HG03280 (cell line): ENCODE measurements around the gene SPTLC1.

Experiments used
- ATAC-seq: cut with Tn5 transposase; IDR thresholded peaks from one replicate; pipeline ENCODE4 v1.9.1; 2021; ENCODE audit warnings: mild to moderate bottlenecking, moderate library complexity; ENCODE audit not compliant: unreplicated experiment

Gene SPTLC1

GRCh38 chr9:92100237-92100911 is 14.8 kb downstream of the SPTLC1 start:
- no peak for ATAC-seq

DNA sequence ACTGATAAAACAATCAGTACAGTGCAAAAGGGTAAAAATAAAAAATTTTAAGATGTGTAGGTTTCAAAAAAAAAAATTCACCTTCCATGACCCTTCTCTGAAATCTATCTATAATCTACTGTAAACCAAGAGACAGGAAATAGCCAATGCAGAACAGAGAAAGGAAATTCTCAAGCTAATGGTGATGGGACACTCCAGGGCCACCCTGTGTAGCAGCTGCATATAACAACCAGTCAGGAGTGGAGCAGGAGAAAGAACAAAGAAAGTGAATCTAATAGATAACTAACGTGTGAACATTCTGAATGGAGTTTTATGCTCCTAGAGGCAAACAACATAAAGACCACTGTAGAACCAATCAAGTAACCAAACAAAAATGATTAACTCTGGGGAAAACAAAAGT is 16.6 kb downstream of the SPTLC1 start:
- ATAC-seq = no peak

DNA sequence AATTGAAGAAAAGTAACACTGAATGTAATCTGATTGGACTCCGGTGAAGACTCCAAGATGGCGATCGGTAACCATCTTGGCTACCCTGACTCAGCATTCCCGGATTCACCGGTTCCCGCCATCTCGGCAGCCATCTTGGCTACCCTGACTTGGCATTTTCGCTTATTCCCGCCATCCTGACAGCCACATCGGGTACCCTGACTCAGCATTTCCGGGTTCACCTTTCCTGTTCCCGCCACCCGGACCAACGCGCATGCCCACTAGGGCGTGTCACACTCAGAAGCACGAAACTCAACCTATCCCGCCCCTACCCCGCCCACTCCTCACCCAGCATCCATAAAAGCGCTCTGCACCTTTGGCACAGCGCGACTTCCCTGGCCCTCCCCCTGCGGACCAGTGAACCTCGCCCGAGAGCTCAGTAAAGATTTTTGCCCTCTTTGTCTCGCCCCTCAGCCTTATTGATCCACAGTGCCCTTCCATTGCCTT is 17.2 kb downstream of the SPTLC1 start:
- ATAC-seq = no peak

DNA sequence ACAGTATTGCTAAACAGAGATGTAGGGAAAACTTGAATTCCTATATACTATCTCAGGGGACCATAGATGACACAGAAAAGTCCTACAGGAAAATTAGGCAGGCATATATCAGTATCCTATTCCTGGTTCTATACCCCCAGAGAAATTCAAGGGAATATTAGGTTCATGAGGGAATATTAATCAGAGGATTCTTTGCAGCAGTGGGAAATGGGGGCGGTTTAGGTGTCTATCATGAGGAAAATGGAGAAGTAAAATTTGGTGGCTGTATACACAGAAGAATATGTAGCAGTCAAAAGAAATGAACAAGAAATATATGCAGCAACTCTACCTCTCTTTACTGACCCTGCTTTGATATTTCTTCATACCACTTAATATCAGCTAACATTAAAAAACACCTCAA is 20.0 kb downstream of the SPTLC1 start:
- ATAC-seq = no peak

DNA sequence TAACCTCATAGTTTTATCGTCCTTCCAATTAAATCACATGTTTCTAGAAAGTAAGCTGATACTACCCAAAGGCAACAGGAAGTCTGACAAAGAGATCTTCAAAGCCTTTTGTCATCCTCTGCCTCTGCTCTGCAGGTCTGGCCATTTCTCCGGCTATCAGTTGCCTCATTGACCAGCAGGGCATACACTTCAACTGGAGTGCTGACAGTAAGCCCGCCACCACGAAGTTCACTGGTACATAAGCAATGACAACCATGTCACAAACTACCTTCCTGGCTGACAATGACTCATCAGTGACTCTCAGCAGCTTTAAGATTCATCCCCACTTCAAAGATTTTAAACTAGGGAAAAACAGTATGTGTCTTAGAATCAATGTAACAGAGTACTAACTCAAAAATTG is 20.6 kb downstream of the SPTLC1 start:
- ATAC-seq = no peak

DNA sequence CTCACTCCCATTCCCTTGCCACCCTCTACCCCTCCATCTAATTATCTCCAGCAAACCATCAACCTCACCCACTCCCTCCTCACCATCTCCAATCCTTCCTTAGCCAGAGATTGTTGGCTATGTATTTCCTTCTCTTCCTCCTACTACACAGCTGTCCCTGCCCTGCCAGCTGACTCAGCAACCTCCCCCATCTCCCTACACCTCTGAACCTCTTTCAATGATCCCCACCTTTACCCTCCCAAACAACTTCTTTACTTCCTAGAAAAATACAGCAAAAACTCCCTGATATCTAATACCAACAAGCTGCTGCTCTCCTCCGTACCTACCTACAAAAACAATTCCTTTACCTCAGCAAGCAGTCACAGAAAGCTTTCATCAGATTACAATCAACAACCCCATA is 37.3 kb downstream of the SPTLC1 start:
- ATAC-seq = no peak

GRCh38 chr9:92071634-92072033 is 43.6 kb downstream of the SPTLC1 start:
- ATAC-seq = no peak

- ATAC-seq = no peak
These were observed 49.0 kb downstream of the SPTLC1 start for GRCh38 chr9:92066168-92066567.

DNA sequence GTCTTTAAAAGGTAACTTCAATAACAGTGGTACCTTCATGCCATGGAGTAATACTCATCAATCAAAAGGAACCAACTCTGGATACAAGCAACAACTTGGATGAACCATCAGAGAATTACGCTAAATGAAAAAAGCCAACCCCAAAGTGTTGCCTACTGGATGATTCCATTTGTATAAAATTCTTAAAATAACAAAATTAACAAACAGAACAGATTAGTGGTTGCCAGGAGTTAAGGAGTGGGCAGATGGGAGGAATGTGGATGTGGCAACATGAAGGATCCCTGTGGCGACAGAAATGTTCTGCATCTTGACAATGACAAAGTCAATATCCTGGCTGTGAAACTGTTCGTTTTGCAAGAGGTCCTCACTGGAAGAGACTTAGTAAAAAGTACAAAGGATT is 50.5 kb downstream of the SPTLC1 start:
- ATAC-seq = no peak

DNA sequence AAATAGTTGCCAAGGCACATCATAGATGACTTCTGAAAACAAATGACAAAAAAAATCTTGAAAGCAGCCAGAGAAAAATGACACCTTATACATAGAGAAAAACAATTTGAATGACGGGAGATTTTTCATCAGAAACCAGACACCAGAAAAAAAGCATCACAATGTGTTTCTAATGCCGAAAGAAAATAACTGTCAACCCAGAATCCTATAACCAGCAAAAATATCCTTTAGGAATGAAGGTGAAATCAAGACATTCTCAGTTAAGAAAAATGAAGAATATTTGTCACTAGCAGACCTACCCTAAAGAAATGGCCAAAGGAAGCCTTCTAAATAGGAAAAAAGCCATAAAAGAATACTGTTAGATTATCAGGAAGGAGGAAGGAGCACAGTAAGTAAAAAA is 54.0 kb downstream of the SPTLC1 start:
- no peak for ATAC-seq

DNA sequence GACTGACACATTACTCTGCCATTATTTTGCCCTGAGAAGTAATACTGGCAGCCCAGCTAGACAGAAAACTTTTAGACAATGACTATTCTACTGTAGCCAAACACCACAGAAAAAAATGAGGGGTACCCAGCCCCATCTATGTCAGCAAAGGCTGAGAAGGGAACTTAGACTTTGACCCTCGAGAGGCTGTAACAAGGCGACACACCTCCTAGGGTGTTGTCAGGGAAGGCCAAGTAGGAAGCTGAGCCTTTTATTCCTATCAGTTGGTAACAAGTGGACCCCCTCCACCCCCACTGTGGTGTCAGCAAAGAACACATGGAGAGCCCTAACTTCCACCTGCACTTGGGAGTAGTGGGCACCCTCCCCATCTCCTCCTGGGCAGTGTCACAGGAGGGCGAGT is 55.6 kb downstream of the SPTLC1 start:
- no peak for ATAC-seq

- ATAC-seq = no peak
These were observed 56.3 kb downstream of the SPTLC1 start for GRCh38 chr9:92058723-92059444.

DNA sequence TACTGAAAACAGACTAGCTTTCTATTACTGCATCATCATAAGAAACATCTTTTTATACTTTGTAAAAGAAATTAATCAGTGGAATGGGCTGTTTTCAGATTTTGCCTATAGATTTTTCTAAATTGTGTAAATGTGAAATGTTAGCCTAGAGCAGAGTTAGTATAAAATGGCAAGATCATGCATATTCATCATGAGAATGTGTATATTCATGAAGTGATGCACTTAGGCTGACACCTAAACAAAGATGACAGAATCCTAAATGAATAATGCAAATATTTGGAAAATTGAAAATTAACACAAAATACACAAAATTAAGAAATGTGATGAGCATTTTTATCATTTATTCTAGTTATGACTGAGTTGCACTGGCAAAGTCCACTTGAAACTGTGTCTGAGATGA is 57.2 kb downstream of the SPTLC1 start:
- ATAC-seq = no peak

DNA sequence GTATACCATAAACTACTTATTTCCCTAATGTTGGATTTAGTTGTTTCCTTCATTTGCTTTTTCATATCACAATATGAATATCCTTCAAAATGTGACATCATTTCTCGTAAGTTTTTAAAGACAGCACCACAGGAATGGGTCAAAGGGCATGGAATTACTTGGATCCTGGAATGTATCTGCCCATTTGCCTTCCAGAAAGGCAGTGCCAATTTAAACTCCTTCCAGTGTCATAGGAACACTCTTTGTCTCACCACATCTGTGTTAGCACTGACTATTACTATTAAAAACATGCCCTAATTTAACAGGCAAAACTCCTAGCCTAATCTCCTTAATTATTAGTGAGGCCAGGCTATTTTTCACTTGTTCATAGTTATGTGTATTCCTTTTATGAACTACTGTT is 58.0 kb downstream of the SPTLC1 start:
- ATAC-seq = no peak

DNA sequence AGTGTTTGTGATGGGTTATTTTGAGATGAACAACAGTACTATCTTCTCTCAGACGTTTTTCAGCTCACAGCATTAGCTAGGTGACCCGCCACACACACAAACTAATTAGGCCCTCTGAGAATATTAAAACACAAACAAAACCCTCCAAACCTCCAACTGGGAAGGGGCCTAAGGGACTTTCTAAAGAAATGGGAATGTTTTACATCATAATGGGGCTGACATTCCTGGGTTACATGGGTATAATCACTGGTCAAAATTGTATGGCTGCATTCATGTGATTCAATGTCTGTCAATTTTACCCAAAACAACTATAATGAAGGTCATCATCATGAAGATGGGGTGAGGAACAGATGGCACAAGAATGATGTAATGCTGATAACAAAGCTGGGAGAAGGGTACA is 59.6 kb downstream of the SPTLC1 start:
- no peak for ATAC-seq

GRCh38 chr9:92048924-92049625 is 66.1 kb downstream of the SPTLC1 start:
- no peak for ATAC-seq

- no peak for ATAC-seq
These were observed 67.7 kb downstream of the SPTLC1 start for GRCh38 chr9:92047500-92047899.

DNA sequence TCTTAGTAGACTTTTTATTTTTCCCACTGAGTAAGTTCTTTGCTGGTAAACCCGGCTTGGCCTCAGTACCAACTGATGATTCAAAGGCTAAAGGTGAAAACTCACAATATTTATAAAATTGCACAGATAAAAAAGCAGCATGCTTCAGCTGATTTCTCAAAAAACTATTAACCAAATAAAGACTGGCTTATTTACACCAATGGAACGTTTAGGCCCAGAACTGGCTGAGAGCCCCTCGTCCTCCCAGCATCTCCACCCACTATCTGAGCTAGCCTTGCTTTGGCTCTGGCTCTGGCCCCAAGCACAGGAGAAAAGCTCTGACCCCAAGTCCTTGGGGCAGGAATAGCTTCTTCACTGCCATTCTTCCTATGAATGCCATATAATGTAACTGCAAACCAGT is 68.5 kb downstream of the SPTLC1 start:
- ATAC-seq = no peak

DNA sequence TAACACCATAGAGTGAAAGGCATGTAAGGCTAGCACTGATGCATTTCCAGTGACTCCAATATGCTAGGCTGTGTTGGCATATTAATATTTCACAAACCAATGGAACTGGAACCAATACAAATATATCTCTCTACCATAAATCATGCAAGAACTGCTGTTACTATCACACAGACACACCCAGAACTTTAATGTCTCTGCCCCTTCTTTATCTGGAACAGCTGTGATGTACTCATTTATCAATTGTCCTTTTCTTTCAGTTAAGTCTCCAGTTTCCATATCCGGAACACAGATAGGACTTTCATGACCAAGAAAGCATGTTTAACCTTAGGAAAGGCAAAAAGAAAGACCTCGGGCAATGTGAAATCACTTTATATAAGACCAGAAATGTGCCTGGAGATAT is 70.3 kb downstream of the SPTLC1 start:
- ATAC-seq = no peak

- no peak for ATAC-seq
These were observed 72.2 kb downstream of the SPTLC1 start for GRCh38 chr9:92043002-92043401.

DNA sequence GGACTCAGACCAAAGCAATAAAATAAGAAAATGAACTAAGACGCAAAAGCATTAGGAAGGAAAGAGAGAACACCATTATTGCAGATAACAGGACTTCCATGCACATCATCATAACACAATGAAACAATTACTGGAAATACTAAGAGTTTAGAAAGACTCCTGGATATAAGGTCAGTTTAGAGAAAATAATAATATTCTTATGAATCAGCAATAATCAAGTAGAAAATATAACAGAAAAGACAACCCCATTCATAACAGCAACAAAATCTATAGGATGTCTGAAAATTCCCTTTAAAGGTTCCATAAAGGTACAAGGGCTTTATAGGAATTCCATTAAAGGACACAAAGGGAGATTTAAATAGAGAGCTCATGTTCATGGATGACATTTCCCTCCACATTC is 73.0 kb downstream of the SPTLC1 start:
- ATAC-seq = no peak

DNA sequence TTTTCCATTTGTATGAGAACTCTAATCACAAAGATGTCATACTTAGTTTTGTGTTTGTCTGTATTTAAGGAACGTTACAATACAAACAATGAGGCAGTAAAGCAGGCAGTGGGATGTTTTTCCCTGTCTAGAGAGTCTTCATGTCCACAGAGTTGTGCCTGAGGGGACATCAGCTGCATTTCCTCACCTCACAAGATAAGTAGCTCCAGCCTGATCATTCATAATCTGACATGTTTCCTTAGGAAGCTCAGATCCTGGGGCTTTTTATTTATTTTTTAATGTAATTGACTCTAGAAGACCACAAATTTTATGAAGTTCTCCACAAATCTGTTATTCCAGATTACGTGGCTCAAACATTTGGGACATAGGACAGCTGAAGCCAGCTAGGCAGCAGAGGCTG is 78.5 kb downstream of the SPTLC1 start:
- no peak for ATAC-seq
